Left forelimb (tissue), 1 donor: ENCODE measurements around the gene PARP3.
"Not testable (repeated sequence)": the region's sequence is repeated elsewhere in the genome, so short reads cannot be mapped to it uniquely, and the experiment has no call there.

Experiments used
- DNase-seq: peaks from one replicate; pipeline ENCODE4 v3.0.0-alpha.2; 2018; ENCODE audit warnings: low spot score

The PARP3 gene

DNA sequence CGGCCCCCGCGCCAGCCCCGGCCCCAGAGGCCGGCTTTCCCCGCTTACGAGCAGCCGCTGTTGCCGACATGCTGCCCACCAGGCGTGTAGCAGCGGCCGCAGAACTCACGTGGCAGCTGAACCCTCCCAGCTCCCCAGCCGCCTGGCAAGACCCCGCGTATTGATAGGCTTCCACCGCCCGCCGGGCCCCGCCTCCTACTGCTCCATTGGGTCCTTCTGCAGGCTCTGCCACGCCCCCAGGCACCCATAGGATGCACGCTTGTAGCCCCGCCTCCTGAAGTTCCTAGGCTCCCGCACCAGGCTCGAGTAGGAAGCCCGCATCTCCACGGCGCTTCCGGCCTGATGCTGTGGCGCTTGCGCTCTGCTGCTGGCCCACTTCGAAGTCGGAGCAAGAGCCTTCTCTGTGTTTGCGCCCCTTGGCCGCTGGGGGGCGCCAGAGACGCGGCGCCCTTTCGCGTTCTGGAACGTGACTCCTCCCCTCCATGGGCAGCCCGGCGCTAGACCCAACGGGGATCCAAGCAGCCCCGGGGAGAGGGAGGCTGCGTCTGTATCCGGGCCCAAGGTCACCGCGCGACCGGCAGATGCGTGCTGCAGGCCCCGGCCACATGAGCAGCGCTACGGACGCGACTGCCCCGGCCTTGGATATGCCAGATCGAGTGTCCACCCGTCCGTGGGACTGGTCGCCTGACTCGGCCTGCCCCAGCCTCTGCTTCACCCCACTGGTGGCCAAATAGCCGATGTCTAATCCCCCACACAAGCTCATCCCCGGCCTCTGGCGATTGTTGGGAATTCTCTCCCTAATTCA, at the start of gene PARP3, which contains the start of gene RRP9:
Gene PARP3, plus strand, starts transcription at position 566 of the 805 bp plus-strand sequence. CDS start 993 bp downstream, outside the sequence.
Gene RRP9, minus strand, starts transcription at position 107 of the 805 bp plus-strand sequence. Its CDS starts 37 bp downstream, at position 70.
- peak; percentile 99 for DNase-seq

DNA sequence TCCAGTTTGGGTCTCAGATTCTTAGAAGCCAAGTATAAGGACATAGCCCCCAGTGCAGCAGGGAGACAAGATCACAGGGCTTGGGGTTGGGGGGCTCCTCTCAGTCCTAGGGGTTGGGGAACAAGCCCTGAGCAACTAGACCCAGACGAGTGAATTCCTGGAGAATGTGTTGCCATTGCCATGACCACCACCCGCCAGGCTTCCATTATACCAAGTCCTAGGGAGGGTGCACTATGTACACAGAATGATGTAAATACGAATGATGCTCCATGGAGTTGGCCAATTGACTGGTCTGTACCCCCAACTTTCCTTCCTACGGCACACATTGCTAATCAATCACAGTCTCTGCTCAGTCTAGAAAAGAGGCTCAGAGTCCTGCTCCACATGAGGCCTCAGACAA, 47.8 kb upstream of the PARP3 start:
- no peak for DNase-seq

DNA sequence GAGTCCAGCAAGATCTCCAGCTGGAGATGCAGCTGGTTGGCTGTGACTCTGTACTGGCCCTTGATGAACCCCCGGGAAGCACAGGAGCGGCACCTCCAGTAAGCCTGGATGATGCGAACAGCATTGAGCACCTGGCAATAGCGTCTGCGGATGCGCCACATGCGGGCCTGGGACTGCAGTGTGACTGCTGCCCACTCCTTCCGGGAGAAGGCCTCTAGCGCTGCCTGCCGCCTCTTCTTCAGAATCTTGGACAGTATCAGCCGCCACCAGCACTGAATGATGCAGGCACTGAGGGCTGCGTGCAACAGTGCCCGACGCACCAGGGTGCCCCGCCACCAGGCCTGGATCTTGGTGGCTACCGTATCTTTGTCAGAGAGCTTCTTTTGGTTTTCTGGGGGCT, 47.2 kb upstream of the PARP3 start:
- no peak for DNase-seq

DNA sequence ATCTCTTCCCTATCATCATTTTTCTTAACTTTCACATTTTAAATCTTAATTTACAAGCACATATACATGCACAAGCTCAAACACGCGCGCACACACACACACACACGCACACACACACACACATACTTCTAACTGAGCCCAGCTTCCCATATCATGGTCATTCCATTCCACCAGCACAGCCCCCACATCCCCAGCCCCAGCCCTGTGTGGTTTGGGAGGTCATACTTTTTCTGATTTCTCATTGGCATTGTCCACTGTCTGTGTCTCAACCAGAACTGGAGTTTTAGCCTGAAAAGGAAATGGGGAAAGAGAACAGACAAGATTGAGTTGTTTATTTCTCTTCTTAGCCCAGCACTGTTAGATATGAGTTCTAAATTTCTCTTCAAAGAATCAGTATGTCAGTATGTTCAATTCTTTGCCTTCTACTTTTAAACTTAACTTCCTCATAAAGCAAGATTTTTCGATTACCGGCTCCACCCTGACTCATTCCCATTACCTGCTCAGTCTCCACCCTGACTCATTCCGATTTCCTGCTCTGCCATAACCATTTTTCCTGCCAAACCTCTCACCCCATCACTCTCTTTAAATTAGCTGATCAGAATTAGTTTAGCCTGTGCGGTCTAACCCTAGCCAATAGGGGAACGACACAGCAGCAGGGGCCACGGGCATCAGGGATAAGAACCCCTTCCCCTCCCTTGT, 45.4 kb upstream of the PARP3 start:
- DNase-seq: no peak

DNA sequence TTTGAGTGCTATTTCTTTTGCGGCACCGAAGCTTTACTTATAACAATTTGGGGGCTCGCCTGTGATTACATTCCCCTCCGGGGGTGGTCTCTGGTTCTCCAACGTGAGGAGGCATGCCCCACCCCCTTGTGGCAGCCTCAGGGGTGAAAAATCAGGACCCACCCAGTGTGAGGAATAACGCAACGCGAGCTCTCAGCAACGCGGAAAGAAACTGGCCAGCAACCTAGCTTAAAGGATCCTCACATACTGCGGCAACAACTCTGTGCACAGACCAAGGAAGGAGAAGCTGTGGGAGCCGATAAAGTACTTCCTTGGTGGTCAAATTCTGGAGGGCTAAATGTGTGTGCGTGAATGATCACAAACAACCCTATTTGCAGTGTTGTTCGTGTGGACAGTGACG, 44.8 kb upstream of the PARP3 start:
- no peak for DNase-seq

DNA sequence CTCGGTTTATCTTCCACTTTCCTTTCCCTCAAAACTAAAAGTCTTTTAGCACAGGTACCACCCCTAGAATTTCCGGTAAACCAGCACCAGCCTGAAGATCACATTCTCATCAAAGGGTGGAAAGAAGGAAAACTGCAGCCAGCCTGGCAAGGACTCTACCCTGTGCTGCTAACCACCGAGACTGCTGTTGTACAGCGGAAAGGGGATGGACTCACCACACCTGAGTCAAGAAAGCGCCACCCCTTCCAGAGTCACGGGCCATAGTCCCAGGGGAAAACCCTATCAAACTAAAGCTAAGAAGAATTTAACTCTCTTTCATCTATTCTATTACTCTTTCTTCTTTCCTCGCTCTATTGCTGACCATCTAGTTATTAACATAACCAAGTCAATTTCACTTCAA, 42.1 kb upstream of the PARP3 start:
- DNase-seq: not testable (repeated sequence)

DNA sequence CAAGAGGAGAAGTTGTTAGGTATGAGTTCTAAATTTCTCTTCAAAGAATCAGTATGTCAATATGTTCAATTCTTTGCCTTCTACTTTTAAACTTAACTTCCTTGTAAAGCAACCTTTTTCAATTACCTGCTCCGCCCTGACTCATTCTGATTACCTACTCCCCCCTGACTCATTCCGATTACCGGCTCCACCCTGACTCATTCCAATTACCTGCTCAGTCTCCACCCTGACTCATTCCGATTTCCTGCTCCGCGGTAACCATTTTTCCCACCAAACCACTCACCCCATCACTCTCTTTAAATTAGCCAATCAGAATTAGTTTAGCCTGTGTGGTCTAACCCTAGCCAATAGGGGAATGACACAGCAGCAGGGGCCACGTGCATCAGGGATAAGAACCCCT, 39.8 kb upstream of the PARP3 start:
- DNase-seq: not testable (repeated sequence)

DNA sequence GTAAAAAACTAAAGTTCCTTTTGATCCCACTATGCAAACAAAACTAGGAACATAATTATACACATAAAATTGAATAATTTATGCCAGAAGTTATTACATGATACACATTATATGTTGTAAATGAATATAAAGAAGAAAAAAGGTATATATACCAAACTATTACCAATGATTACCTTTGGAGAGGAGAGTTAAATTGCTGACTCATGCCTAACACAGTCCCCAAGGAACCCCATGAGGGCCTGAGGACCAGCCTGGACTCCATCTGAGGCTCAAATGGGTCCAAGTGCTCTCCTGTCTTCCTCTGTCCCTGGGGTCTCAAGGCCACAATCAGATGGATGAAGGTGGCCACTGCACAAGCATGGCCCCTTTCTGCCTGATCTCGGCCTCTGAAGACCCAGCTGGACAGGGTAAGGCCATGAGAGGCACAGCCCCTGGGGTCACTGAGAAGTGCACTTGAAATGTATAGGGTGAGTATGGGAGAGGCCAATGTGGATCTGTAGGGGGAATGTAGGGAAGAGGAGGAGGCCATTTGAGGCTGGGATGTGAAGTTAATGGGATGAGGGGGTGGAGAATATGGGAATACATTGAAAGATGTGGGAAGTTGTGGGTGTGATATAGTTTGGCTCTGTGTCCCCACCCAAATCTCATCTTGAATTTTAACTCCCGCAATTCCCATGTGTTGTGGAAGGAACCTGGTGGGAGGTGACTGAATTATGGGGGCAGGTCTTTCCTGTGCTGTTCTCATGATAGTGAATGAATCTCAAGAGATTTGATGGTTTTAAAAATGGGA, 37.9 kb upstream of the PARP3 start:
- DNase-seq: no peak

DNA sequence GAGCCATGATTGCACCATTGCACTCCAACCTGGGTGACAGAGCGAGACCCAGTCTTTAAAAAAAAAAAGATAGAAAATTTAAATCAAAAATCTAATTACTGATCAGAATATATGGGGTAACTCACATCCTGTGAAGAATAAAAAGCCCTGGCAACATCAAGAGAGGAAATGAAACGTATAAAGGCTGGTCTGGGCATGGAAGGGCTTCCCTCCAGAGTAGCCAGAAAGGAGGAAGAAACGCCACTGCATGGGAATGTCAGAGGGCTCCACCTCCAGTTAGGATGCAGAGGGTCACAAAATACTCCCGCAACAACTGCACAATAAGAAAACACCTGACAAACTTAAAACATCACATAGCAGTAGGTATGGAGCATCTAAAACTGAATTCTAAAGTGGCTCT, 34.1 kb upstream of the PARP3 start:
- DNase-seq: no peak

DNA sequence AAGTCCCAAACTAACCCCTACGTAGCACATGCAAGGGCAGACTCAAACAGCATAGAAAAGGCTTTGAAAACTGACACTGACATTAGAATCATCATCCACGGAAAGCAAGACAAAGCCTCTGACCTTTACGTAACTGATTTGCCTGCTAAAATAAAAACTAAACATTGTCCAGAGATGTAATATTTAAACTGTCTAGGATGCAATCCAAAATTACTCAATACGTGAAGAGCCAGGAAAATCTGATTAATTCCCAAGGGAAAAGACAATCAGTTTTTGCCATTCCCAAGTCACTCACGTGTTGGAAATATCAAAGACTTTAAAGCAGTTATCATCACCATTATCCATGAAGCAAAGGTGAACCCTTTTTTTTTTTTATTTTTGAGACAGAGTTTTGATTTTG, 25.7 kb upstream of the PARP3 start:
- no peak for DNase-seq

DNA sequence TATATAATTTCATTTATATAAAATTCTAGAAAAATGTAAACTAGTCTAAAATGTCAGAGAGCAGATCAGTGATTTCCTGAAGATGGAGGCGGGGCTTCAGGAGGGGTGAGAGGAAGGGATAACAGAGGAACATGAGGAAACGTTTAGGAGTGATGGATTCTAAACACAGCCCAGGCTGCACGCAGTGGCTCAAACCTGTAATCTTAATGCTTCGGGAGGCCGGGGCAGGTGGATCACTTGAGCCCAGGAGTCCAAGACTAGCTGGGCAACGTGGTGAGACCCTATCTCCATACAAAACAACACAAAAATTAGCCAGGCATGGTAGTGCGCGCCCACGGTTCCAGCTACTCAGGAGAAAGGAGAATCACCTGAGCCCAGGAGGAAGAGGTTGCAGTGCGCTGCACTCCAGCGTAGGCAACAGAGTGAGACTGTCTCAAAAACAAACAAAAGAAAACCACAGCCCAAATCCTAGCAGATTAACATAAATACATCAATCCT, 21.0 kb upstream of the PARP3 start:
- DNase-seq: no peak

DNA sequence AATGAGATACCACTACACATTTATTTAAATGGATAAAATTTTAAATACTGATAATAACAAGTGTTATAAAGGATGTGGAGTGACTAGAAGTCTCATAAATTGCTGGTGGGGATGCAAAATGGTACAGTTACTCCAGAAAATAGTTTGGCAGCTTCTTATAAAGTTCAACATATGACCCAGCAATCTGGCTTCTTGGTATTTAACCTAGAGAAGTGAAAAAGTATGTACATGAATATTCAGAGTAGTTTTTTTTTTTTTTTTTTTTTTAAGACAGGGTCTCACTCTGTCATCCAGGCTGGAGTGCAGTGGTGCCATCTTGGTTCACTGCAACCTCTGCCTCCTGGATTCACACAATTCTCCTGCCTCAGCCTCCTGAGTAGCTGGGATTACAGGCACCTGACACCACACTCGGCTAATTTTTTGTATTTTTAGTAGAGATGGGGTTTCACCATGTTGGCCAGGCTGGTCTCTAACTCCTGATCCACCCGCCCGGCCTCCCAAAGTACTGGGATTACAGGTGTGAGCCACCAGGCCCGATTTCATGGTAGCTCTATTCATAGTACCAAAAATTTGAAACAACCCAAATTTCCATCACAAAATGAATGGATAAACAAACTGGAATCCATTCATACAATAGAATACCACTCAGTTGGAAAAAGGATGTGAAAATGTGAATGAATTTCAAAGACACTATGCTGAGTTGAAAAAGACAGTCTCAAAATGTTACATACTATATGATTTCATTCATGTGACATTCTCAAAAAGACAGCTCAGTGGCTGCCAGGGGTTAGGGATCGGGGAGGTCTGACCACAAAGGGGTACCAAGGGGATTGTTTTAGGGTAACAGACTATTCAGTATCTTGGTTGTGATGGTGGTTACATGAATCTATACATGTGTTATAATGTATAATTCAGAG, 14.8 kb upstream of the PARP3 start:
- no peak for DNase-seq

DNA sequence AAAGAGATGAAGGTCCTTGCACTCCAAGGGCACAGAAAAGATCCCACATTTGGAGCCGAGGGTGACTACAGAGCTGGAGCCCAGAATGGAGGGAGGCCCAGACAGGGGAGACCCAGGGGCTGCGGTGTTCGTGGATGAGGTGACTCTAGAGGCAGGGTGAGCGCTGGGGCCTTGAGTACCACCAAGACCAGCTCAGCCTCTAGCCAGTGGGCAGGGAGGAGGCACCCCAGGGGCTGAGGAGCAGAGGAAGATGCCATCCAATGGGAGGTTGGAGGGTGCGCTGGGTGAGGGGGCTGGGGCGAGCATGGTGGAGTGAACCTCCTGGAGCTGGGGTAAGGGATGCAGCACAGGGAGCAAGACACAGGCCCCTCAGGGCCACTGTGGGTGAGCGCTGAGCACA, 13.7 kb upstream of the PARP3 start:
- no peak for DNase-seq

DNA sequence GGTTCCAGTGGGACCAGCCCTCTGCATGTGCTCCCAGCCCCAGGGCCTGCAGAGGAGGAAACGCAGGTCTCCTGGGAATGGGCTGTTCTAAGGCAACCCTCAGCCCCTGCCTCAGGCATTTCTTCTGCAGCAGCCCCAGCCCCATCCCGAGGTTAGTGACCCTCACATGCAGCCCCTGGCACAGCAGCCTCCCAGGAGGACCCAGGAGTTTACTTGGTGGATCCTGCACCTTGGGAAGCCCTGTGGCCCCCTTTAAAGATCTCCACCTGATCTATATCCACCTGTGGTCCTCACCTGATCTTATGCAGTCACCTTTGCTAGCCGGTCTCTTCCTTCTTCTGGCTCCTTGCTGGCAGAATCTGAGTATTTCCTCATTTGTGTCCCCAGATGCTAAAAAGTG, 13.2 kb upstream of the PARP3 start:
- not testable (repeated sequence) for DNase-seq

DNA sequence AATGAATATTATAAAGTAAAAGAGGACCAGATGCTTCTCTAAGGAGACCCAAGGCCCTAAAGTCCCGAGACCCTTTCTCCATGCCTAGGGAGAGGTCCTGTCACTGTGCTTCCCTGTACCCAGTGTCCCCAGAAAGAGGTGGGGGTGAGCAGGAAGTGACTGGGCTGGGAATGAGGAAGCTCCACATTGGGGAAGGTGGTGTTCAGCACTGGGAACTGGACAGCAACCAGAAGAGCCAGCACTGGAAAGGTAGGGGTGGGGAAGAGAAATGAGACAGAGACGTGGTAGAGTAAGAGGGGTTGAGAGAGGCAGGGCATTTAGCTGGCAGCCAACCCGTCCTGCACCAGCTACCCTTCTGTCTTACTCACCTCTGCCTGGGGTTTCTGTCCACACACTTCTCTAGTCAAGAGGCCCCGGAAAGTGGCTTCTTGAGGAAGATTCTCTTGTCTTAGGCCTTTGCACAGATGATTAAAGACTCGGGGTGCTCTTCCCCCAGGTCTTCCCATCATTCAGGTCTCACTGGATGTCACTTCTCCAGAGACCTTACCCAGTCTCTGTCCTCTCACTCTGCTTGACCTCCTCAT, 12.7 kb upstream of the PARP3 start:
- no peak for DNase-seq

DNA sequence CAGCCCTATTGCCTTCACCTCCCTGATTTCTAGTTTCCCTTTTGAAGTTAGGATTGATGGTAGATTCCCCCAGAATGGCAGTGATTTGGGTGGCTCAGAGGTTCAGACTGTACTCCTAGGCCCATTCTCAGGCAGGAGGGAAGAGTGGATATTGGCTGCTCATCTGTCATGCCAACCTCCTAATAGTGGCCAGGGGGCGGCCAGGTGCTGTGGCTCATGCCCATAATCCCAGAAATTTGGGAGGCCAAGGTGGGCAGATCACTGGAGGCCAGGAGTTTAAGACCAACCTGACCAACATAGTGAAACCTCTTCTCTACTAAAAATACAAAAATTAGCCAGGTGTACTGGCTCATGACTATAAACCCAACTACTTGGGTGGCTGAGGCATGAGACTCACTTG, 11.7 kb upstream of the PARP3 start:
- no peak for DNase-seq

DNA sequence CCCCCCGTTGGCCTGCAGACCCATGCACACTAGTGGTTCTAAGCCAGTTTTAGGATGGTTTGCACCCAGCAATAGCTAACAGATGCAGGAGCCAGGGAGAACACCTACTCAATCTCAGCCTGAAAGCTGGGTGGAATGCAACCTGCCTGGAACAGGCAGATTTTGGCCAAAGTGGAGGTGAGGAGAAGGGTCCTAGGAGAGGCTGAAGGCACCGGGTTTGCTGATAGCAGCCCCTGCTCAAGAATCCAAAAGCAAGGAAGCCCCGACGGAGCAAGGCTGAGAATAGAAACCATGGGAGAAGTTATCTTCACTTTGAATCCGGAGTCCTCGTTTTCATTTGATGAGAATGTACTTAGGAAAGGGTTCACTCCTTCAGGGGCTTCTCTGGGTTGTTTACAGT, 10.4 kb upstream of the PARP3 start:
- DNase-seq: no peak

DNA sequence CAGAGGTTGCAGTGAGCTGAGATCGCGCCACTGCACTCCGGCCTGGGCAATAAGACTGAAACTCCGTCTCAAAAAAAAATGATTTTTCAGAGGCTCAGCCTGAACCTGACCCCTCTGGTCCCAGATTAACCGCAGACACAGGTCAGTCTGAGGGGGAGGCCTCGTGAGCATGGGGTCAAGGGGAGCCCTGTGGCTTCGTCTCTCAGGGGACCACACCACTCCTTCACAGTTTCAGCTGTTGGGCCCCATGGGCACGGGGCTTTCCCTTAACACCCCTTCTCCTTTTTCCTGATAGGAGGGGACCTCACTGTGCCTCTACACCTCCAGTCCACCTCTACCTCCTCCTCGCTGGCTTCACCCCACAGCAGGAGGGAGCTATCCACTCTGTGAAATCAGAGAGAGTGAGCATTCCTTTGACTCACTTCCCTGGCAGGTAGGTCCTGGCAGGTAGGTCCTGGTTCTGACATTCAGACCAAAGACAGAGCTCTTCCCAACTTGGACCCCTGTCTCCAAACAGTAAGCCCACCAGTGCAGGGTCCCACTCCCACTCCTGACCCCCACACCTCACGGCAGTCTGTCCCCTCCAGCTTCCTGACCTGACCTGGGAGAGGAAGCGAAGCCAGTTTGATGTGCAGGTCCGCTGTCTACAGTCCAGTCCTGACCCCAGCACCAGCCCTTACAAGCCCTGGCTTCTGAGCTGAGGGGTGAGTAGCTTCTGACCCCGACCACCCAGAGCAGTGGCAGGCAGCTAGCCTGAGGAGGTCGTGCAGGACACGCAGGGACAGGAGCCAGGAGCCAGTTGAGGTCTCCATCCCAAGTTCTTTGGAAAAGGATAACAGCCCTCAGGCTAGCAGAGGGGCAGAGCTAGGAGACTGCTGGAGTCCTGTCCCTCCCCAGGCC, 9.4 kb upstream of the PARP3 start:
- no peak for DNase-seq

DNA sequence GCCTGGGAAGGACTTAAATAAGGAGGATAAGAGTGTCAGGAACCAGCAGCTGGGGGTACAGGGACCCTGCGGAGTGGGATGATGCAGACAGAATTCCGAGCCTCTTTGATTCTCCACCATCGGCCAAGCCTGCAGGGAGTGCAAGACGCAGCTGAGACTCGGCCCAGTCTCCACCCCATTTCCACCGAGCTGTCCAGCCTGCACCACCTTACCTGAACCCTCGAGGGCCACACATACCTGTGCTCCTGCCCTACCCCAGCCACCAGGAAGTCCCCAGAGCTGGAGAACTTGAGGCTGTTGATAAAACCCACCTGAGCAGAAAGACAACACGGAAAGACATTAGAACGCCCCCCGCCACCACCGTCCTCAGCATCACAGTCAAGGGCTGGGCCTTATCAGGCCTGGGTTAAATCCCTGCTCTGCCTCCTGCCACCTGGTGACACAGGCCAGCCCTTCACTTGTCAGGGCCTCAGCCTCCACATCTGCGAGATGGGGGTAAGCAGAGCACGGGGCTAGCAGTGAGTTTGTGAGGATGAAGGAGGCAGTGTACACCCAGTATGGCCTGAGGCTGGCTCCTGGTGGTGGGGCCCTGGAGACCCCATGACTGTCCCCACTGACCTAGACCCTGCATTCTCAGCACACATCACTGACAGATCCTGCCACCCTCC, 8.6 kb upstream of the PARP3 start:
- no peak for DNase-seq
